ENCODE measurements around the gene PCCA. TPM values are rescaled to one million over a fixed set of nuclear protein-coding genes. Genes with fewer than 3 reads are reported as not detected.

PCCA gene
- total RNA-seq, 2 experiments from 2014 or later, result 7.9 to 8.2 TPM

GRCh38 chr13:100291624-100292023 is 202.7 kb downstream of the PCCA start:
- H3K4me3 Mint-ChIP-seq, result no peak overlapping the region
- H3K27me3 Mint-ChIP-seq, result no peaks in the 10 kb centered on the region
- CTCF ChIA-PET, result interaction anchor here (0.6 kb wide), 1 partner anchor 39 kb away, joined by 4 read pairs; no protein-coding TSS in a partner anchor
- intact Hi-C loops (cut with micrococcal nuclease), result no loop called here
- H3K4me1 Mint-ChIP-seq (ENCODE audit: low read depth), result no peaks in the 10 kb centered on the region
- H3K27ac Mint-ChIP-seq, result no peak overlapping the region
- no peak for DNase-seq
- H3K36me3 Mint-ChIP-seq, result no peaks in the 10 kb centered on the region
- POLR2A ChIA-PET, result no interaction called here
- no peaks in the 10 kb centered on the region for H3K9me3 Mint-ChIP-seq

GRCh38 chr13:100297413-100297812 is 208.5 kb downstream of the PCCA start:
- ChIA-PET CTCF (no interaction called here), POLR2A (interaction anchor here (0.6 kb wide), 1 partner anchor 184 kb away, joined by 3 read pairs; no protein-coding TSS in a partner anchor)
- no peaks in the 10 kb centered on the region for H3K9me3 Mint-ChIP-seq
- no peaks in the 10 kb centered on the region for H3K36me3 Mint-ChIP-seq
- H3K4me1 Mint-ChIP-seq (ENCODE audit: low read depth), result no peaks in the 10 kb centered on the region
- intact Hi-C loops (cut with micrococcal nuclease), result no loop called here
- no peak for DNase-seq
- no peaks in the 10 kb centered on the region for H3K27me3 Mint-ChIP-seq
- no peak overlapping the region for H3K27ac Mint-ChIP-seq
- no peak overlapping the region for H3K4me3 Mint-ChIP-seq

GRCh38 chr13:100298116-100298681 is 209.3 kb downstream of the PCCA start:
- no peak overlapping the region for H3K27ac Mint-ChIP-seq
- H3K4me1 Mint-ChIP-seq (ENCODE audit: low read depth), result no peaks in the 10 kb centered on the region
- ChIA-PET POLR2A (no interaction called here), CTCF (no interaction called here)
- H3K36me3 Mint-ChIP-seq, result no peaks in the 10 kb centered on the region
- intact Hi-C loops (cut with micrococcal nuclease), result no loop called here
- H3K27me3 Mint-ChIP-seq, result no peaks in the 10 kb centered on the region
- DNase-seq, result no peak
- H3K9me3 Mint-ChIP-seq, result no peaks in the 10 kb centered on the region
- no peak overlapping the region for H3K4me3 Mint-ChIP-seq

GRCh38 chr13:100298691-100299090 is 209.8 kb downstream of the PCCA start:
- Mint-ChIP-seq H3K4me1 (ENCODE audit: low read depth) (no peaks in the 10 kb centered on the region), H3K36me3 (no peaks in the 10 kb centered on the region), H3K9me3 (no peaks in the 10 kb centered on the region), H3K27me3 (no peaks in the 10 kb centered on the region), H3K4me3 (no peak overlapping the region), H3K27ac (no peak overlapping the region)
- DNase-seq, result no peak
- ChIA-PET POLR2A (no interaction called here), CTCF (no interaction called here)
- intact Hi-C loops (cut with micrococcal nuclease), result no loop called here

GRCh38 chr13:100300243-100300642 is 211.3 kb downstream of the PCCA start:
- Mint-ChIP-seq H3K36me3 (no peaks in the 10 kb centered on the region), H3K27ac (no peak overlapping the region), H3K27me3 (no peaks in the 10 kb centered on the region), H3K4me3 (no peak overlapping the region), H3K4me1 (ENCODE audit: low read depth) (no peaks in the 10 kb centered on the region), H3K9me3 (no peaks in the 10 kb centered on the region)
- intact Hi-C loops (cut with micrococcal nuclease), result no loop called here
- ChIA-PET POLR2A (no interaction called here), CTCF (no interaction called here)
- DNase-seq, result no peak

- ChIA-PET CTCF (no interaction called here), POLR2A (no interaction called here)
- Mint-ChIP-seq H3K4me3 (no peak overlapping the region), H3K27ac (no peak overlapping the region), H3K36me3 (no peaks in the 10 kb centered on the region), H3K9me3 (no peaks in the 10 kb centered on the region), H3K27me3 (no peaks in the 10 kb centered on the region), H3K4me1 (ENCODE audit: low read depth) (no peaks in the 10 kb centered on the region)
- intact Hi-C loops (cut with micrococcal nuclease), result no loop called here
- no peak for DNase-seq
Measured at GRCh38 chr13:100300708-100301107, 211.8 kb downstream of the PCCA start.

- Mint-ChIP-seq H3K4me1 (ENCODE audit: low read depth) (no peaks in the 10 kb centered on the region), H3K36me3 (no peaks in the 10 kb centered on the region), H3K27ac (no peak overlapping the region), H3K9me3 (no peaks in the 10 kb centered on the region), H3K27me3 (no peaks in the 10 kb centered on the region), H3K4me3 (no peak overlapping the region)
- POLR2A ChIA-PET, result no interaction called here
- DNase-seq, result no peak
- intact Hi-C loops (cut with micrococcal nuclease), result no loop called here
- CTCF ChIA-PET, result interaction anchor here (0.5 kb wide), 1 partner anchor 625 kb away, joined by 3 read pairs; no protein-coding TSS in a partner anchor
Measured at GRCh38 chr13:100301418-100301817, 212.5 kb downstream of the PCCA start.

- peaks cover 4% of the 10 kb centered on the region for H3K36me3 Mint-ChIP-seq
- no peaks in the 10 kb centered on the region for H3K27me3 Mint-ChIP-seq
- POLR2A ChIA-PET, result no interaction called here
- DNase-seq, result no peak
- H3K4me1 Mint-ChIP-seq (ENCODE audit: low read depth), result no peaks in the 10 kb centered on the region
- CTCF ChIA-PET, result no interaction called here
- H3K9me3 Mint-ChIP-seq, result no peaks in the 10 kb centered on the region
- intact Hi-C loops (cut with micrococcal nuclease), result no loop called here
- no peak overlapping the region for H3K27ac Mint-ChIP-seq
- H3K4me3 Mint-ChIP-seq, result no peak overlapping the region
Measured at GRCh38 chr13:100302391-100302790, 213.5 kb downstream of the PCCA start.

GRCh38 chr13:100304229-100304628 is 215.3 kb downstream of the PCCA start:
- H3K36me3 Mint-ChIP-seq, result peaks cover 4% of the 10 kb centered on the region
- intact Hi-C loops (cut with micrococcal nuclease), result no loop called here
- H3K27ac Mint-ChIP-seq, result no peak overlapping the region
- CTCF ChIA-PET, result no interaction called here
- no peak for DNase-seq
- H3K4me3 Mint-ChIP-seq, result no peak overlapping the region
- POLR2A ChIA-PET, result no interaction called here
- no peaks in the 10 kb centered on the region for H3K27me3 Mint-ChIP-seq
- H3K9me3 Mint-ChIP-seq, result no peaks in the 10 kb centered on the region
- no peaks in the 10 kb centered on the region for H3K4me1 Mint-ChIP-seq (ENCODE audit: low read depth)

- no peaks in the 10 kb centered on the region for H3K9me3 Mint-ChIP-seq
- POLR2A ChIA-PET, result no interaction called here
- no peaks in the 10 kb centered on the region for H3K27me3 Mint-ChIP-seq
- intact Hi-C loops (cut with micrococcal nuclease), result no loop called here
- peaks cover 4% of the 10 kb centered on the region for H3K36me3 Mint-ChIP-seq
- DNase-seq, result no peak
- no peaks in the 10 kb centered on the region for H3K4me1 Mint-ChIP-seq (ENCODE audit: low read depth)
- H3K27ac Mint-ChIP-seq, result no peak overlapping the region
- CTCF ChIA-PET, result no interaction called here
- H3K4me3 Mint-ChIP-seq, result no peak overlapping the region
Measured at GRCh38 chr13:100305398-100305797, 216.5 kb downstream of the PCCA start.

- ChIA-PET POLR2A (no interaction called here), CTCF (no interaction called here)
- Mint-ChIP-seq H3K27me3 (no peaks in the 10 kb centered on the region), H3K9me3 (no peaks in the 10 kb centered on the region), H3K4me3 (no peak overlapping the region), H3K4me1 (ENCODE audit: low read depth) (no peaks in the 10 kb centered on the region), H3K36me3 (peaks cover 4% of the 10 kb centered on the region), H3K27ac (no peak overlapping the region)
- DNase-seq, result no peak
- intact Hi-C loops (cut with micrococcal nuclease), result no loop called here
Measured at GRCh38 chr13:100306030-100306429, 217.1 kb downstream of the PCCA start.

- H3K27ac Mint-ChIP-seq, result no peak overlapping the region
- peaks cover 4% of the 10 kb centered on the region for H3K36me3 Mint-ChIP-seq
- POLR2A ChIA-PET, result no interaction called here
- no peaks in the 10 kb centered on the region for H3K27me3 Mint-ChIP-seq
- intact Hi-C loops (cut with micrococcal nuclease), result no loop called here
- H3K4me3 Mint-ChIP-seq, result no peak overlapping the region
- CTCF ChIA-PET, result no interaction called here
- H3K4me1 Mint-ChIP-seq (ENCODE audit: low read depth), result no peaks in the 10 kb centered on the region
- H3K9me3 Mint-ChIP-seq, result no peaks in the 10 kb centered on the region
- no peak for DNase-seq
Measured at GRCh38 chr13:100306434-100306999, 217.6 kb downstream of the PCCA start.

GRCh38 chr13:100314132-100314910 is 225.4 kb downstream of the PCCA start:
- peaks cover 4% of the 10 kb centered on the region for H3K9me3 Mint-ChIP-seq
- no peaks in the 10 kb centered on the region for H3K4me1 Mint-ChIP-seq (ENCODE audit: low read depth)
- no peak overlapping the region for H3K27ac Mint-ChIP-seq
- ChIA-PET POLR2A (no interaction called here), CTCF (interaction anchor here (0.8 kb wide), 1 partner anchor 83 kb away, joined by 3 read pairs; no protein-coding TSS in a partner anchor)
- H3K4me3 Mint-ChIP-seq, result no peak overlapping the region
- intact Hi-C loops (cut with micrococcal nuclease), result no loop called here
- H3K27me3 Mint-ChIP-seq, result no peaks in the 10 kb centered on the region
- peaks cover 13% of the 10 kb centered on the region for H3K36me3 Mint-ChIP-seq
- no peak for DNase-seq

Measured in activated CD4-positive, alpha-beta memory T cell treated with anti-CD3 and anti-CD28 coated beads for 36 hours (primary cell).